RPMI7951 (cell line): ENCODE results near the gene MYOM1. TPM values are rescaled to one million over a fixed set of nuclear protein-coding genes. Genes with fewer than 3 reads are reported as not detected.

Experiments used
- DNase-seq: peaks from one replicate; pipeline ENCODE4 v3.0.0-alpha.2; 2012; ENCODE audit warnings: low read depth
- total RNA-seq: library from RNA; depleted of rRNA; stranded (reverse); fragments of >200 nt; shearing (Covaris generic); gene quantifications from 2 replicates; pipeline ENCODE4 v1.2.3, GENCODE V29; 2014

Gene MYOM1
- total RNA-seq, 1 experiment from 2014 or later: not detected

DNA sequence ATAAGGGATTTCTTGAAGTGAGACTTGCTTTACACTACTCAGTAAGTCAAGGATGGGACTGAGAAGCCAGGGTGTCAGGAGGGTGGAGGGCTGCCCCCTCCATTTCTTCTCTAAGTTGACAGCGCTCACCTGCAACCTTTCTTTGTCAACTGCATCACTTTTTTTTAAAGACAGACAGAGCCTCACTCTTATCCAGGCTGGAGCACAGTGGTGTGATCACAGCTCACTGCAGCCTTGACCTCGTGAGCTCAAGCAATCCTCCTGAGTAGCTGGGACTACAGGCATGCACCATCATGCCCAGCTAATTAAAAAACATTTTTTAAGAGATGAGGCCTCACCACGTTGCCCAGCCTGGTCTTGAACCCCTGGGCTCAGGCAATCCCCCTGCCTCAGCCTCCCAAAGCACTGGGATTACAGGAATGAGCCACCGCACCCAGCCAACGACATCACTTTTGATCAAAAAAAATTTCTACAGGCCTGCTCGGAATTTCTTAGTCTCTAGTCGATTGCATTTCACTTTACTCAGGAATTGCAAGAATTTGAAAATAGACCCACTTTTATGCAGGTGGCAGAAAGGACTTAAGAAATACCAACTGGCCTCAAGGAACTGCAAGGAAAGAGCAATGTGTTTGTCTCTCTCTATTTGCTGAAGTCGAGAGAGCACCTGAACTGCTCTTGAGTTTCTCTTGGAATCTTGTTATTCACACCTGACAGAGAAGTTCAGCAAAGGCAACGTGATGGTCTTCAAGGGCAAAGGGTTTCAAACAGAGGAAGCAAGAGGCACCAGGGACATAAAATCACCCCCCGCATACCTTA lies 101.4 kb downstream of the MYOM1 start:
- DNase-seq: no peak

DNA sequence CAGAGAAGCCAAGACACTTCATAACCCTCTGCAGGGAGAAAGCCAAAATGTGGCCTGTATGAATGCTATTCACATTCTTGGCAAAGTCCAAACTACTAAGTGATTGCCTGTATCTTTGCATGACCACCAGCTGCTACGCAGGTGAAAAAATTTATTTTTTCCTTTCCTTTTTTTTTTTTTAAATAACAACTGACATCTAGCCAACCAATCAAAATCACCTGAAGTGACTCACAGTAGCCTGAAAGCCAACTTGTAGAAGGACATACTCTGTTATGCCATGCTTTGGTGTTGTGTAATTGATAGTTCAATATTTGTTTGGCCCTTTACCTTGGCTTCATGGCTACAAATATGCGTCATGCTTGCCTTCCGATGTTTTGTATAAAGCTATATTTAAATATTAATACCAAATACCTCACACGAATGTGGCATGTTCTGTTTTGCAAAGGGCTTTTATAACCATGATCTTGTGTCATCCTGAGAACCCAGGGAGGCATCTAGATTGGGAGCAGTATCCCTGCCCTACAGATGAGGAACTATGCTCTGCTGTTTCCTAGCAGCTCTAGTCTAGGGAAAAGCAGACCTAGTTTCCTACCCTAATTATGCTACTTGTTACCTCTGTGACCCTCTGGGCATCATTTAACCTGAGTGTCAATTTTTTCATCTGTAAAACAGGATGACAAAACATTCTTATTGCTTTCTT lies 102.1 kb downstream of the MYOM1 start:
- DNase-seq: no peak

DNA sequence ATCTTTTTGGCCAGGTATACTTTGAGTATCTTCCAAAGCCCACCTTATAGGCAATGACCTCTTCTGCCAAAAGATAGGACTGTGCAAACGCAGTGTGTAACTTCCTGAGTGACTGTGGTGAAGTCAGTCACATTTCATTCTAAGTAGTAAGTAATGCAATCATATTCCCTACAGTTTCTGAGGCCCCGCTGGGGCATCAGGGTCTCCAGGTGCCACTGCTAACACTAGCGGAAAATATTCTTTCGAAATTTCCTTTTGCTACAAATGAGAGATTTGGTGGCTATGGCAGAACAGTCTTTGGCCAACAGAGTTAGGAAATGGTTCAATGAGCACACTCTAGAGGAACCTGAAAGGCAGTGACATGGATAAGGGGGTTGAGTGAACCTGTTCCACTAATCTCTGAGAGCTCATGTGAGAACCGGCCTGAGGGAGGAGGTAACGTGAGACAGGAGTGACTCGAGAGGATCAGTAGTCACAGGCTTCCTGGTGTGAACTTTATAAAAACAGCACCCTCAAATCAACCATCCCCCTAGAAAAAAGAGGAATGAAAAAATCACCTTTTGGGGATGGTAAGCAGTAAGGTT lies 104.2 kb downstream of the MYOM1 start:
- no peak for DNase-seq

DNA sequence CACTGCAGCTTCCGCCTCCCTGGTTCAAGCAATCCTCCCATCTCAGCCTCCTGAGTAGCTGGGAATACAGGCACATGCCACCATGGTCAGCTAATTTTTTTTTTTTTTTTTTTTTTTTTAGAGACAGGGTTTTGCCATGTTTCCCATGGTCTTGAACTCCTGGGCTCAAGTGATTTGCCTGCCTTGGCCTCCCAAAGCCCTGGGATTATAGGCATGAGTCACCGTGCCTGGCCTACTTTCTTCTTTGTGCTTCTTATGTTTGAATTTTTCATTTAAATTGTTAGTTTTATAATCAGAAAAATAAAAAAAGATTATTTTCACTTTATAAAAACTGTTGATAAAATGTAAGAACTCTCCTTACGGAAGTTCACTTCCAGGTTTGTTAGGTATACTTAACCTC lies 105.3 kb downstream of the MYOM1 start:
- no peak for DNase-seq

DNA sequence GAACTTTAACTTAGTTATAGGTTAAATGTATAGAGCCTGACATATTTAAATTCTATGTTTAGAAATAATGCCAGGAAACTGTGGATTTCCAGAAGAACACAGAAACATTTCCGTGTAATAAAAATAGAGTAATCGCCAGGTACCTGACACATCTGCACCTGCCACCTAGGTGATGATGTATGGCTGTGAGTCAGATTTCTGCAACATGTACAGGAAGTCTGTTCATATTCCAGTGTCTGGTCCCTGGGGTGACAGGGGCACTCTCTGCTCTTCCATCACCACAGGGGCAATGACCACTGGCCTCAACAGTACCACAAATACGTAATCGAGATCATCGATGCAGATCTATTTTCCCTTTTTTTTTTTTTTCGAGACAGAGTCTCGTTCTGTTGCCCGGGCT lies 105.7 kb downstream of the MYOM1 start:
- DNase-seq: no peak

DNA sequence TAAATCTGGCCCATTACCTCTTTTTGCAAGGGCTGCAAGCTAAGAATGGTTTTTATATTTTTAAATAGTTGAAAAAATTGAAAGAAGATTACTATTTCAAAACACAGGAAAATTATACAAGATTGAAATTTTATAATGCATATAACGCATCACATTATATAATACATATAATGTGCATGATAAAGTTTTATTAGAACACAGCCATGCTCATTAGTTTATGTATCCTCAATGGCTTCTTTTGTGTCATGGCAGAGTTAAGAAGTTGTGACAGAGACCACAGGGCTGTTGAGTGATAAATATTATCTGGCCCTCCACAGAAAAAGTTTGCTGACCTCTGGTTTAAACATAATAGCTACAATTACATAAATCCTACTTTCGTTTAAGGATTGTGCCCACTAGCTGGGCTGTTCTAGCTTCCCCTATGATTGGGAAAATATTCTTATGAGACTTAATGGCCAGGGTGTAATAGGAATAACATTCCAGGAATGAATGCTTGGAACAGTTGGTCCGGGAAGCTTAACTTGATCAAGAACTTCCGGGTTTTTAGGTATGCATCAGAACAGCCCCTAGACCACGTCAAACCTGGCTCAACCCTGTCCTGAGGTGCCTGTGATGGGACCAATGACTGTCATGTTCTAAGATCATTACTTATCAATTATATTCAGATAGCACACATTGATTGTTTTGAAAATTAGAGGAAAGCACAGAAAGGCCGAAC lies 108.1 kb downstream of the MYOM1 start:
- DNase-seq: no peak

DNA sequence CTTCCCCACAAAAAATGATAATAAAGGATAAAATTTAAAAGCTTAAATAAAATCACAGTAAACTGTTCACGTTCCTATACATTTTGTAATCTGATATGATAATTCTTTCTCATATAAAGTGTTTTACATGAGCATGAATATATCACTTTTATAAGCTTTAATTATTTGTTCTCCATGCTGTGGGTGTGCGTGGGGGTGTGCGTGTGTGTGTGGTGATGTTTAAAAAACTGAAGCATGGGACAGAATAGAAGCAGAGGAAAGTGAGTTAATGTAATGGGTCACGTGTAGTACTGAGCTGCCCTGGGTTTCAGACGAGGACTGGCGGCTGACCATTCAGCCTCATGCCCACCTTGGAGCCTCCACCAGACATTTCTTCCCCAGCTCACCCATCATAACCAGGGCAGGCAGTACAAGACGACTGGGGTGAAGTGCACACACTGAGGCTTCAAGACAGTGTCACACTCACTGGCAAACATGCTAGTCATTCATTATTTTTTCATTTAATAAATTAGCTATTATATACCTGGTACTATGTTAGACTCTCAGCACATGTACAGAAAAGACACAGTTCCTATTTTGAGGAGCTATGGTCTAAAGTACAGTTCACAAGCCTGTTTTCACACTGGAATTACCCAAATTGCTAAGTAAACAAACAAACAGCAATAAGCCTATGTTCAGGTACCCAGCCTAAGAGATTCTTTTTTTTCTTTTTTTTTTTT lies 109.6 kb downstream of the MYOM1 start:
- no peak for DNase-seq

DNA sequence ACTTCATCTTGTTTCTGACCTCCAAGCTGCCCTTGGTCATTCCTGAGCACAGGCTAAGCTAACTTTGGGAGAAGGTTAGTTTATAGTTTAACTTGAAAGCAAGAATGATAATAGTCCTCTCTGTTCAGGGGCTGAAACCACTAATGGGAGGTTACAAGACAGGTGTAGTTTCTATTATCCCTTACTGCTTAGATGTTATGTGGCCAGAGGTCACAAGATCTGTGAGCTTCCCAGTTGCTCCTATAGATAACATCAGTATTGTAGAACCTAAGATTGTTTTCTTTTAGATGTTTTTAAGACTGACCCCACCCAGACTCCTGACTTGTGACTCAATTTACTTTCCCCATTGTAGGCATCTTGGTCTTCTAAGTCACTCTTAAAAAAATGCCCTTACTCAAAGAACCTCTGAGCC lies 112.0 kb downstream of the MYOM1 start:
- DNase-seq: no peak

DNA sequence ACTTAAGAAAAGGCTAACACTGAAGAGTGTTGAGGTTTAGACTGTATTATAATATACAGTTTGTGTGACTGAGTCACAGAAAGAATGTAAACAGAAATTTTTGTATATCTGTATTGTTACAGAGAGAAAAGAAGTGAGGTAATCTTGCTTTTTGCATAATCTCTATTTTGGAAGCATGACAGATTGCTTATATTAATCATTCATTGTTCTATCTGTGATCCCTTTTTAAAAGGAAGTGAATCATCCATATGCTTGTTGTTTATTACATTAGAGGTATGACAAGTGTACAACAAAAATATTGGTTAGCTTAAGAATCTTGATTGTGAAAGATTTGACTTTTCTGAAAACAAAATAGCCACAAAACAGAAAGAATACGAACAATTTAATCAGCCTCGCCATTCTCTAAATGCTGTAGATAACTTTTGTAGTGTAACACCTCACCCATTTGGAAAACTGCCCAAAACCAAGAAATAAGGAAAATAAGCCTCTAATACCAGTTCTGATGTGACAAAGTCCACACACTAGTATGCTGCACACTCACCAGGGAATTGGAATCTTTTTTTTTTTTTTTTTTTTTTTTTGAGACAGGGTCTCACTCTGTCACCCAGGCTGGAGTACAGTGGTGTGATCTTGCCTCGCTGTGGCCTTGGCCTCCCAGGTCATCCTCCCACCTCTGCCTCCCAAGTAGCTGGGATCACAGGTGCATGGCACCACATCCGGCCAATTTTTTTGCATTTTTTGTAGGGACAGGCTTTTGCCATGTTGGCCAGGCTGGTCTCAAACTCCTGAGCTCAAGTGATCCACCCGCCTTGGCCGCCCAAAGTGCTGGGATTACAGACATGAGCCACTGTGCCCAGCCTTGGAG lies 115.3 kb downstream of the MYOM1 start:
- no peak for DNase-seq

DNA sequence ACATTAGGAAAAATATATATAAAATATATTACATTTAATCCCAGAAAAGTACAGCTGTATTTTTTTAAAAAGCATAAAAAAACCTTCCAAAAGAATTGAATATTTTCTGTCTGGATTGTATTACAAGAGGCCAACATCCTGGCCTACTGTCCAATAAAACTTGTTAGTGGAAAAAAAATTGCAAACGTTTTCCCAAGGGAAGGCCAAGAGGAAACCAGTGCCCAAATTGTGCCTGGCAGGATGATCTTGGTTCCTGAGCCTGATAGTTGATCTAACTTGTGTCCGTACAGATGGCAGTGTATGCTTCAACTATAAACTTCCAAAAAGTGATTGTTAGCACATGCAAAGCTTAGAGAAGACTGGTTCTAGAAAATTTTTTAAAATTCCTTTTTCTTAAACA lies 116.2 kb downstream of the MYOM1 start:
- DNase-seq: no peak

DNA sequence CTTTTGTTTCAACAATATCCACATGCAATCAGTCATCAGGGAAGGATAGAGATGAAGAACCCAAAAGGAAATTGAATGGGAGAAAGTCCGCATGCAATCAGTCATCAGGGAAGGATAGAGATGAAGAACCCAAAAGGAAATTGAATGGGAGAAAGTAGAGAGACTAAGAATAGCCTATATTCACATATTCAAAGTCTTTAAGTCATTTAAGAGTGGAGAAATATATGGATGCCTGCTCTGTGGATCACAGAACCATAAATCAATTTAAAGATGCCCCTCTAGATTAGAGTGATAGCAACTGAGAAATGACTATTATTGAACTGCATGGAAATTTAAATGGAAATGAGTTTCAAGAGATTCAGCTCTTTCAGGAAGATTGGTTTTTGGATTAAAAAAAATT lies 116.8 kb downstream of the MYOM1 start:
- DNase-seq: no peak

GRCh38 chr18:3100498-3101132 lies 119.2 kb downstream of the MYOM1 start:
- no peak for DNase-seq

GRCh38 chr18:3099327-3099726 lies 120.4 kb downstream of the MYOM1 start:
- DNase-seq: no peak

- no peak for DNase-seq
Observed at GRCh38 chr18:3097082-3097481, 122.7 kb downstream of the MYOM1 start.

GRCh38 chr18:3095921-3096320 lies 123.8 kb downstream of the MYOM1 start:
- DNase-seq: no peak

DNA sequence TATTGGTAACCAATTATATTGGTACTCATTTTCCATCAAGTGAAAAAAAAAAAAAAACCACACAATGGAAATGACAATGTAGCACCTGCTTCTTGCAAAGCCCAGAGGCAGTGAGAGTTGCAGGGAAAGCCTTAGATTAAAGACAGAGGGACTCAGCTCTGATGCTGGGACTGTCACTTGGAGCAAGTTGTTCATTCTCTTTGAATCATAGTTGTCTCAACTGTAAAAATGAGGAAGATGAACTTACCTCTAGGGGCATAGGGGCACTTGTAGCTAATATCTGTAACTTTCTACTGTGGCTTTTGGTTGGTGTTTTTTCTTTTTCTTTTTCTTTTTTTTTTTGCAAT lies 125.5 kb downstream of the MYOM1 start:
- DNase-seq: no peak

DNA sequence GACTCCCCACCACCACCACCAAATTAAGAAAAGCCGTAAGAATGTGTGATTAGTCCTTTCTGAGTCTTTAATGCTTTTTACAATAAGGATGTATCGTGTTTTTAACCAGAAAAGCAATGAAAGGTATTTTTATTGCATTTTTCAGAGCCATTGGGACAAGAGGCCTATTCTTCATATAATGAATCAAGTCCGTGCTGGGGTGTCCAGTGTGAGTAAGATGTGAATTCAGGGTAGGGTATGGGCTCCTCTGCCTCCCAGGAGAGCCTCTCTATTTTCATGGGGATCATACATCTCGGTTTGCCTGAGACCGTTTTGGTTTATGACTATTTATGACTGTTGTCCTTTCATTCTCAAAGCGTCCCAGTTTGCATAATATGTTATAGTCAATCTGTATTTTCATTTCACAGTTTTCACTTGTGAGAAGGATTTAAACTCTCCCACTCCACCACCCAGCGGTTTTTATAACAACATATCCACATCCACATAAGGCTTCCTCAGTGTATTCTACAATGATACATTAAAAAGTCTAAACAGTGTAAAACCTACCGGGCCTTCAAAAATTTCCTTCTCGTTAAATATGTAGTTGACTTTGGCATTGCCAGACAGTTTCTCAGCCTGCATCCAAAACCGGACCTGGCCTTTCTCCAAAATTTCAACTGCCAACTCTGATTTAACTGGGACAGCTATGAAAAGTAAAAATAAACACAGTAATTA lies 126.0 kb downstream of the MYOM1 start:
- no peak for DNase-seq

GRCh38 chr18:3092727-3093126 lies 127.0 kb downstream of the MYOM1 start:
- no peak for DNase-seq

DNA sequence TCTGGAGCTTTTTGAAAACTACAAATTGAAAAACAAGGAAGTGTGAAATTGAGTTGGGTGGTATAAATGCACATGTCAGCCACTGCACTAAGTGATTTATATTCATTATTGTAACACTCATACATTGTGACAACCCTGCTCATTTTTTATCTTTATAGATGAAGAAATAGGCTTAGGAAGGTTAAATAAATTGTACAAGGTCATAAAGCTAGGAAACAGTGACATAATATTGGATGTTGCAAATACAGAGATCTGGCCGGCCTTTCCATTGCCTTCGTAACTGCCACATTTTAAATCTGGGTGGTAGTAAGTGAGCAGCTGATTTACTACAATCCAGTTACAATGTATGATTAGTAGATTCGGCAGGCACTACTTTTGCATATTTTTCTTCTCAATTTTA lies 130.2 kb downstream of the MYOM1 start:
- no peak for DNase-seq

GRCh38 chr18:3088449-3088848 lies 131.3 kb downstream of the MYOM1 start:
- no peak for DNase-seq
